Esophagus squamous epithelium (tissue), 4 donors: ENCODE results near the gene PEA15.

Source experiments
- POLR2A ChIP-seq, 4 donors: fragments of 450-650 bp; IDR thresholded peaks; one replicate each; pipeline ENCODE4 v1.6.1; 2017; ENCODE audit warnings: antibody characterized with exemption in 4 of 4, mild to moderate bottlenecking in 4 of 4, moderate library complexity in 3 of 4
- TF ChIP-seq, protein P1 (sequence below), 6 experiments: fragments of 450-650 bp in 4 of 6; fragments of 200-600 bp in 2 of 6; sonication (generic) in 2 of 6; IDR thresholded peaks; one replicate each; pipeline ENCODE4 v1.5.1; 2016 to 2019; ENCODE audit warnings: antibody characterized with exemption in 6 of 6, mild to moderate bottlenecking in 4 of 6, moderate library complexity in 4 of 6

DNA sequence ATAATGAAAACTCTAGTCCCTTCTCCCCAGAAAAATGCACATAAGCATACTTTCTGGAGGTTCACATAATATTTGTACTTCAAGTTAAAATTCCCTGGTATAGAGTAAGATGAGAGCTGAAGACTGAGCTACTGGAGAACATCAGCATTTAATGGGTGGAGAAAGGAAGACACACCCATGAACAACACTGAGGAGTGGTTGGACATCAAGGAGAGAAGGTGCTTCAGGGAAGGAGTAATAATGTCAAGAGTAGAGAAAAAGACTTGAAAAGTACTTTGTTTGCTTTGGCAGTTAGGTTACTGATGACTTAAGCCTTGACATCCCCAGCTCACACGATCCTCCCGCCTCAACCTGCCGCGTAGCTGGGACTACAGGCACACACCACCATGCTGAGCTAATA lies 21.9 kb downstream of the PEA15 start:
- no peak for TF ChIP-seq POLR2A (IDR thresholded peaks at IDR 0.05)
- TF ChIP-seq, protein P1, sequence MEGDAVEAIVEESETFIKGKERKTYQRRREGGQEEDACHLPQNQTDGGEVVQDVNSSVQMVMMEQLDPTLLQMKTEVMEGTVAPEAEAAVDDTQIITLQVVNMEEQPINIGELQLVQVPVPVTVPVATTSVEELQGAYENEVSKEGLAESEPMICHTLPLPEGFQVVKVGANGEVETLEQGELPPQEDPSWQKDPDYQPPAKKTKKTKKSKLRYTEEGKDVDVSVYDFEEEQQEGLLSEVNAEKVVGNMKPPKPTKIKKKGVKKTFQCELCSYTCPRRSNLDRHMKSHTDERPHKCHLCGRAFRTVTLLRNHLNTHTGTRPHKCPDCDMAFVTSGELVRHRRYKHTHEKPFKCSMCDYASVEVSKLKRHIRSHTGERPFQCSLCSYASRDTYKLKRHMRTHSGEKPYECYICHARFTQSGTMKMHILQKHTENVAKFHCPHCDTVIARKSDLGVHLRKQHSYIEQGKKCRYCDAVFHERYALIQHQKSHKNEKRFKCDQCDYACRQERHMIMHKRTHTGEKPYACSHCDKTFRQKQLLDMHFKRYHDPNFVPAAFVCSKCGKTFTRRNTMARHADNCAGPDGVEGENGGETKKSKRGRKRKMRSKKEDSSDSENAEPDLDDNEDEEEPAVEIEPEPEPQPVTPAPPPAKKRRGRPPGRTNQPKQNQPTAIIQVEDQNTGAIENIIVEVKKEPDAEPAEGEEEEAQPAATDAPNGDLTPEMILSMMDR (IDR thresholded peaks at IDR 0.05) = no peak
